Mesothelial cell of epicardium (in vitro differentiated cells): ENCODE results near the gene SNAP47. TPM values are rescaled to one million over a fixed set of nuclear protein-coding genes. Genes with fewer than 3 reads are reported as not detected.

Experiments
- DNase-seq, 2 experiments: peaks; one replicate each; pipeline ENCODE4 v3.0.0; 2021; ENCODE audit warnings: low spot score in 2 of 2; ENCODE audit not compliant: unreplicated experiment in 2 of 2
- H3K27ac Mint-ChIP-seq: 2 replicates; pipeline ENCODE4 v1.8.0; 2021; ENCODE audit warnings: mixed read lengths
- H3K27me3 Mint-ChIP-seq: 2 replicates; pipeline ENCODE4 v1.8.0; 2021; ENCODE audit warnings: low read depth, mixed read lengths
- H3K36me3 Mint-ChIP-seq: 2 replicates; pipeline ENCODE4 v1.8.0; 2021; ENCODE audit warnings: mixed read lengths
- H3K4me1 Mint-ChIP-seq: 2 replicates; pipeline ENCODE4 v1.8.0; 2021; ENCODE audit warnings: mixed read lengths
- H3K4me3 Mint-ChIP-seq: 2 replicates; pipeline ENCODE4 v1.8.0; 2021; ENCODE audit warnings: mild to moderate bottlenecking, moderate library complexity, mixed read lengths
- H3K9me3 Mint-ChIP-seq: 2 replicates; pipeline ENCODE4 v1.8.0; 2021; ENCODE audit warnings: mixed read lengths
- total RNA-seq: library from RNA; stranded (reverse); gene quantifications from 3 replicates; pipeline ENCODE4 v1.2.1, GENCODE V29; 2021
- TF ChIP-seq, protein P1 (sequence below): fragments of 200-600 bp; sonication (generic); IDR thresholded peaks from one replicate; pipeline ENCODE4 v1.5.0; 2021; ENCODE audit warnings: antibody characterized with exemption; ENCODE audit not compliant: unreplicated experiment

SNAP47 gene
- total RNA-seq, 1 donor from 2014 or later: 42.6 TPM

DNA sequence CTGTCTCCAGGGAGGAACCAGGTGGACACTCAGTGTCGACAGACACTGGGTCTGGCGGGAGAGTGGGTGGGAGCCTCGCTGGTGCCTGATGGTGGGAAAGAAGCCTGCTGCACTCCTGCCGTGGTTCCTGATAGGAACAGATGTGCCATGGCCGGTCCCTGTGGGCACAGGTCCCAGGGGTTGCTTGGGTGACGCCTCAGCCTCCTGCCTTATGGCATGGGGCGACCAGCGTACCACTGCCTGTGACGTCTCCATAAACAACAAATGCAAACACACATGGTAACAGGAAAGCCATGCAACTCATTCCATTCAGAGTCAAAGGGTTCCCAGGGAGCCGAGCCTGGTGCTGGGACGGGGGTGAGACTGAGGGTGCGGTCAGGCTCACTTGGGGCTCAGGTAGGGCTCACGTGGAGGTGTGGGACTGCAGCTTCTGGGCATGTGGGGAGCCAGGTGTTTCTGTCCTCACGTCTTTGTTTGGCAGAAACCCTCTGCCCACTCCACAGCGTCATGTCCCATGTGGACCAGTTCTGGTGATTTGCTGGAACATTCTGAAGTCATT, 34.8 kb downstream of the SNAP47 start:
- peaks cover 24% of the 10 kb centered on the region for H3K36me3 Mint-ChIP-seq
- no peaks in the 10 kb centered on the region for H3K27me3 Mint-ChIP-seq
- no peak overlapping the region for H3K4me3 Mint-ChIP-seq
- TF ChIP-seq, protein P1, sequence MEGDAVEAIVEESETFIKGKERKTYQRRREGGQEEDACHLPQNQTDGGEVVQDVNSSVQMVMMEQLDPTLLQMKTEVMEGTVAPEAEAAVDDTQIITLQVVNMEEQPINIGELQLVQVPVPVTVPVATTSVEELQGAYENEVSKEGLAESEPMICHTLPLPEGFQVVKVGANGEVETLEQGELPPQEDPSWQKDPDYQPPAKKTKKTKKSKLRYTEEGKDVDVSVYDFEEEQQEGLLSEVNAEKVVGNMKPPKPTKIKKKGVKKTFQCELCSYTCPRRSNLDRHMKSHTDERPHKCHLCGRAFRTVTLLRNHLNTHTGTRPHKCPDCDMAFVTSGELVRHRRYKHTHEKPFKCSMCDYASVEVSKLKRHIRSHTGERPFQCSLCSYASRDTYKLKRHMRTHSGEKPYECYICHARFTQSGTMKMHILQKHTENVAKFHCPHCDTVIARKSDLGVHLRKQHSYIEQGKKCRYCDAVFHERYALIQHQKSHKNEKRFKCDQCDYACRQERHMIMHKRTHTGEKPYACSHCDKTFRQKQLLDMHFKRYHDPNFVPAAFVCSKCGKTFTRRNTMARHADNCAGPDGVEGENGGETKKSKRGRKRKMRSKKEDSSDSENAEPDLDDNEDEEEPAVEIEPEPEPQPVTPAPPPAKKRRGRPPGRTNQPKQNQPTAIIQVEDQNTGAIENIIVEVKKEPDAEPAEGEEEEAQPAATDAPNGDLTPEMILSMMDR: no peak
- H3K4me1 Mint-ChIP-seq: no peaks in the 10 kb centered on the region
- no peaks in the 10 kb centered on the region for H3K9me3 Mint-ChIP-seq
- H3K27ac Mint-ChIP-seq: no peak overlapping the region
- DNase-seq: no peak

DNA sequence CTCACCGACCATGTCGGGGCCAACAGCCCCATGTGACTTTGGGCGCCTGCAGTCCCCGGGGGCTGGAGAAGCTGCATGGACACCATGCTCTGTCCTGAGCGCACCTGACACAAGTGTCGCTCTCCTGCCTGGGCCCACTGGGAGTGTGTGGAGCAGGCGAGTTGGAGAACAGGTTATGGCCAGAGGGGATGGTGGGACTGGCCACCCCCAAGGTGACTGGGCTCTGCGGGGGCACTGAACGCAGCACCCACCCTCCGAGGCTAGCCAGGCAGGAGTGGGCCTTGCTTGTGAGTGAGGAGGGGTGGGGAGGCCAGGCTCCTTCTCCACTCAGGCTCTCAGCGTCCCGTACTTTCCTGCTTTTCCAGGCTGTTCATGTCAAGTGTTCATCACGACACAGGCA, 35.6 kb downstream of the SNAP47 start:
- Mint-ChIP-seq H3K27me3 (no peaks in the 10 kb centered on the region), H3K4me3 (no peak overlapping the region), H3K27ac (no peak overlapping the region), H3K9me3 (no peaks in the 10 kb centered on the region), H3K36me3 (peaks cover 24% of the 10 kb centered on the region), H3K4me1 (no peaks in the 10 kb centered on the region)
- TF ChIP-seq, protein P1: no peak
- no peak for DNase-seq

DNA sequence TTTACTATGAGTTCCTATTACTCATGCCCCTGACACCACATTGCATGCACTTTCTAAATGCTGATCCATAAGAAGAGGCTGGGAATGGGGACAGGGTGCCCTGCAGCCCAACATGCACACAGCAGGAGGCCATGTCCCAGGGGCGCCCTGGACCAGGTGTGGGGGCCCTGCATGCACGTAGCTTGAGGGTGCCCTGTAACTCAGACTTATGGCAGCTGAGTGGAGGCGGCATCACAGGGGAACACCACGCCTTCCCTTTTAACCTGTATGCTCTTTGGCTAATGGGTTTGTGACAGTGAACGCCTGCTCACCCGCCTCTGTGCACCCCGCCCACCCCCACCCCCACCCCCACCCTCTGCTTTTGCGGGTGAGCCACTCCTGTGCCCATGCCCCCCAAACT, 36.1 kb downstream of the SNAP47 start:
- no peak for DNase-seq
- H3K4me1 Mint-ChIP-seq: no peaks in the 10 kb centered on the region
- no peak overlapping the region for H3K4me3 Mint-ChIP-seq
- H3K9me3 Mint-ChIP-seq: no peaks in the 10 kb centered on the region
- H3K36me3 Mint-ChIP-seq: peaks cover 24% of the 10 kb centered on the region
- no peaks in the 10 kb centered on the region for H3K27me3 Mint-ChIP-seq
- TF ChIP-seq, protein P1: no peak
- H3K27ac Mint-ChIP-seq: no peak overlapping the region

DNA sequence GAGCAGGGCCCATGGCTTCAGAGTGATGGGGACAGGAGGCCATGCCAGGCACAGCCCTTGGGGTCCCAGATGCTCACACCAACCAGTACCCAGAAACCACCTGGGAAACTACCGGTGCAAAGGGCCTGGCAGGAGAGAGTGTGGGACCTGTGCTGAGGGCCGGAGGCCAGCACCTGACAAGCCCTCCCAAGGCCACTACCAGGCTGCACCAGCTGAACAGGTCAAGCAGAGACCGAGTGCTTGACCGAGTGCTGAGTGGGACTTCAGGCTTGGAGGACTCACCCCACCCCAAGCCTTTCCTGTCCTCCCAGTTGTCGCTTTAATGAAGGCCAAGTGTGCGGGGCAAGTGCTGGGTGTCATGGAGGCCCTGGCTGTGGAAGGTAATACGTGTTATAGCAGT, 36.5 kb downstream of the SNAP47 start:
- Mint-ChIP-seq H3K27me3 (no peaks in the 10 kb centered on the region), H3K4me1 (no peaks in the 10 kb centered on the region), H3K4me3 (no peak overlapping the region), H3K9me3 (no peaks in the 10 kb centered on the region), H3K27ac (no peak overlapping the region), H3K36me3 (peaks cover 24% of the 10 kb centered on the region)
- DNase-seq: no peak
- TF ChIP-seq, protein P1: no peak

DNA sequence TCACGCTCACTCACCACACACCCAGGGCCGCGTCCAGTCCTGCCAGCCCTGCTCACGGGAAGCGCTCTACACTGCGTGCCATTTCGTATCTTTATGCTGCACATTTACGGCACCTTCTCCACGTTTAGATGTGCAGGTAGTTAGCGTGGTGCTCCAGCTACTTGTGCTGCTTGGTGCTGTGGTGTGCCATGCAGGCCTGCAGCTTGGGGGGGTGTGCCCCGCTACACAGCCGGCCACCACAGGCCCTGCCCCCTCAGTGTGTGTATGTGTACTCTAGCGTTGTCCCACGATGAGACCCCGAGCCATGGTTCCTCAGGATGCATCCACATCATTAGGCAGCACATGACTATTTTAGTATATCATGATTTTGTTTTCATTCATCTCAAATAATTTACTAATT, 38.3 kb downstream of the SNAP47 start:
- H3K36me3 Mint-ChIP-seq: peaks cover 14% of the 10 kb centered on the region
- no peak overlapping the region for H3K27ac Mint-ChIP-seq
- TF ChIP-seq, protein P1: no peak
- no peaks in the 10 kb centered on the region for H3K4me1 Mint-ChIP-seq
- no peaks in the 10 kb centered on the region for H3K9me3 Mint-ChIP-seq
- H3K4me3 Mint-ChIP-seq: no peak overlapping the region
- no peaks in the 10 kb centered on the region for H3K27me3 Mint-ChIP-seq
- DNase-seq: no peak
